Measurements from ENCODE around the gene ZSCAN5B.

DNA sequence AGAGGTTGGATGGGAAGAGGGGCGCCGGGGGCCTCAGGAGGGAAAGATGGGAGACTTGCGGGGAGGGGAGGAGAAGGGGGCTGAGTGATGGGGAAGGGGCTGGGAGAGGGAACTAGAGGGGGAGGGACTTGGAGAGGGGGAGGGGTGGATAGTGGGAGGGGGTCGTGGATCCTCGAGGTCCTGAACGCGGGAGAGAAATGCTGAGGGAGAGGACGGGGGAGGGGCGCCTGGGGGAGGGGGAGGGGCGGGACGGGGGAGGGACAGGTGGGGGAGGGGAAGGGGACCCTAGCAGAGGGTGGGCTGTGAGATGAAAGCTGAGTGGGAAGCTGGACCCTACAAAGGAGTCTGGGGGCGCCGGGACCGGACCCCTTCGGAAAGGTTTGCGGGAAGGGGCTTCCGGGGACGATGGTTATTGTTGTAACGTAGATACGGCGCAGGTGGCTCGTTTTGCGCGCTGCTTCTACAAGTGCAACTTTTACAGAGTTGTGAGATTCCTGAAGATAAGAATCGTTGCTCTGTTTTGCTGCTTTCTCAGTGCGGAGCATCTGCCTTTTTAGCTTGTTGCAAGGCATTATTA is 56.1 kb downstream of the ZSCAN5B start:
- TF ChIP-seq POLR2AphosphoS5 (IDR thresholded peaks at IDR 0.05; ENCODE audit: low read depth, low read length) (no peak), MEF2A (IDR thresholded peaks at IDR 0.05; ENCODE audit: borderline replicate concordance, low read depth) (no peak)
- TF ChIP-seq, protein P1, sequence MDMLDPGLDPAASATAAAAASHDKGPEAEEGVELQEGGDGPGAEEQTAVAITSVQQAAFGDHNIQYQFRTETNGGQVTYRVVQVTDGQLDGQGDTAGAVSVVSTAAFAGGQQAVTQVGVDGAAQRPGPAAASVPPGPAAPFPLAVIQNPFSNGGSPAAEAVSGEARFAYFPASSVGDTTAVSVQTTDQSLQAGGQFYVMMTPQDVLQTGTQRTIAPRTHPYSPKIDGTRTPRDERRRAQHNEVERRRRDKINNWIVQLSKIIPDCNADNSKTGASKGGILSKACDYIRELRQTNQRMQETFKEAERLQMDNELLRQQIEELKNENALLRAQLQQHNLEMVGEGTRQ (IDR thresholded peaks at IDR 0.05; ENCODE audit: borderline replicate concordance, low read depth, low read length), result no peak
- TF ChIP-seq, protein P2, sequence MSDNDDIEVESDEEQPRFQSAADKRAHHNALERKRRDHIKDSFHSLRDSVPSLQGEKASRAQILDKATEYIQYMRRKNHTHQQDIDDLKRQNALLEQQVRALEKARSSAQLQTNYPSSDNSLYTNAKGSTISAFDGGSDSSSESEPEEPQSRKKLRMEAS (IDR thresholded peaks at IDR 0.05; ENCODE audit: low read depth), result no peak
